Kidney (tissue), 14 donors: ENCODE data around the gene GTPBP6. TPM values are rescaled to one million over a fixed set of nuclear protein-coding genes. Genes with fewer than 3 reads are reported as not detected.
"Not testable (repeated sequence)": the region's sequence is repeated elsewhere in the genome, so short reads cannot be mapped to it uniquely, and the experiment has no call there.

Experiments used
- DNase-seq, 5 donors: peaks; one replicate each; pipeline ENCODE4 v3.0.0-alpha.2; 2013 to 2020
- FAIRE-seq: peaks from 2 replicates; lab custom pipeline; 2012; peaks lifted over from hg19 to GRCh38; lab: Jason Lieb, UNC
- H3K27ac ChIP-seq, 2 donors: one replicate each; pipeline ENCODE4 v1.7.0; 2013; ENCODE audit warnings: low read depth in 2 of 2, low read length in 2 of 2, inconsistent platforms in 1 of 2
- H3K27me3 ChIP-seq: one replicate; pipeline ENCODE4 v1.7.1; 2013; ENCODE audit warnings: low read length, inconsistent platforms; ENCODE audit not compliant: control insufficient read depth, insufficient read depth
- H3K36me3 ChIP-seq, 3 donors: one replicate each; pipeline versions ENCODE4 v1.7.0 to v1.7.1; 2013; ENCODE audit warnings: low read length in 3 of 3, control low read depth in 1 of 3, inconsistent platforms in 1 of 3; ENCODE audit not compliant: insufficient read depth in 3 of 3, control insufficient read depth in 2 of 3
- H3K4me1 ChIP-seq, 3 donors: one replicate each; pipeline versions ENCODE4 v1.7.0 to v1.7.1; 2013; ENCODE audit warnings: low read length in 3 of 3, inconsistent platforms in 1 of 3, low read depth in 1 of 3; ENCODE audit not compliant: control insufficient read depth in 2 of 3, insufficient read depth in 2 of 3
- H3K4me3 ChIP-seq, 3 donors: one replicate each; pipeline versions ENCODE4 v1.7.0 to v1.8.1; 2013; ENCODE audit warnings: low read length in 3 of 3, control low read depth in 1 of 3, inconsistent platforms in 1 of 3
- H3K9ac ChIP-seq, 3 donors: one replicate each; pipeline versions ENCODE4 v1.7.0 to v1.7.1; 2013; ENCODE audit warnings: low read length in 3 of 3, control low read depth in 1 of 3, inconsistent platforms in 1 of 3
- H3K9me3 ChIP-seq, 3 donors: one replicate each; pipeline versions ENCODE4 v1.7.0 to v1.7.1; 2013; ENCODE audit warnings: low read length in 3 of 3, control low read depth in 1 of 3, inconsistent platforms in 1 of 3; ENCODE audit not compliant: control insufficient read depth in 2 of 3, insufficient read depth in 1 of 3
- intact Hi-C: fragments of 100-400 bp; cut with DNase I; formaldehyde crosslinking; loops from one replicate; pipeline ENCODE4 v1.11.1; 2022
- polyA plus RNA-seq: library from polyadenylated mRNA; stranded (reverse); fragments of 350-450 nt; fragmentation: Illumina TruSeq; extraction: RNeasy Lipid Tissue Mini Kit (QIAGEN cat#74804); gene quantifications from one replicate; pipeline ENCODE4 v1.2.3, GENCODE V29; 2014; ENCODE audit warnings: low read depth, low replicate concordance; ENCODE audit not compliant: insufficient read depth
- total RNA-seq: library from RNA; stranded (reverse); fragmentation: NEBNext Ultra II Directional; extraction: Animal tissue kit (Norgen Biotek cat#: 25700); gene quantifications from one replicate; pipeline ENCODE4 v1.2.1, GENCODE V29; 2021
- TF ChIP-seq, protein P1 (sequence below): IDR thresholded peaks from 3 replicates; pipeline ENCODE4 v1.5.1; 2012; ENCODE audit warnings: mild to moderate bottlenecking, moderate library complexity, borderline replicate concordance; ENCODE audit not compliant: insufficient read depth; ENCODE audit errors: extremely low read depth
- donor health status: control.
- donor health status: control.
- donor health status: control.
- donor health status: control.
- donor health status: control.
- donor health status: DM: yes; HTN: yes; CAD: no.
- donor health status: Normal renal cell carcinoma (clear cell type).

The GTPBP6 gene
- total and polyA plus RNA-seq, 2 donors from 2014 or later: 50.1 to 61.9 TPM

- Histone ChIP-seq H3K27me3 (no peaks in the 10 kb centered on the region), H3K4me3 (no peak overlapping the region), H3K27ac (no peak overlapping the region), H3K9ac (no peak overlapping the region), H3K9me3 (no peaks in the 10 kb centered on the region), H3K4me1 (no peaks in the 10 kb centered on the region), H3K36me3 (peaks cover 0 to under 1% (median 0%) of the 10 kb centered on the region in 3 donors)
- FAIRE-seq (no peak), DNase-seq (peak in 1 of 5 donors; percentile 45)
- intact Hi-C loops: no loop called here
- TF ChIP-seq, protein P1, sequence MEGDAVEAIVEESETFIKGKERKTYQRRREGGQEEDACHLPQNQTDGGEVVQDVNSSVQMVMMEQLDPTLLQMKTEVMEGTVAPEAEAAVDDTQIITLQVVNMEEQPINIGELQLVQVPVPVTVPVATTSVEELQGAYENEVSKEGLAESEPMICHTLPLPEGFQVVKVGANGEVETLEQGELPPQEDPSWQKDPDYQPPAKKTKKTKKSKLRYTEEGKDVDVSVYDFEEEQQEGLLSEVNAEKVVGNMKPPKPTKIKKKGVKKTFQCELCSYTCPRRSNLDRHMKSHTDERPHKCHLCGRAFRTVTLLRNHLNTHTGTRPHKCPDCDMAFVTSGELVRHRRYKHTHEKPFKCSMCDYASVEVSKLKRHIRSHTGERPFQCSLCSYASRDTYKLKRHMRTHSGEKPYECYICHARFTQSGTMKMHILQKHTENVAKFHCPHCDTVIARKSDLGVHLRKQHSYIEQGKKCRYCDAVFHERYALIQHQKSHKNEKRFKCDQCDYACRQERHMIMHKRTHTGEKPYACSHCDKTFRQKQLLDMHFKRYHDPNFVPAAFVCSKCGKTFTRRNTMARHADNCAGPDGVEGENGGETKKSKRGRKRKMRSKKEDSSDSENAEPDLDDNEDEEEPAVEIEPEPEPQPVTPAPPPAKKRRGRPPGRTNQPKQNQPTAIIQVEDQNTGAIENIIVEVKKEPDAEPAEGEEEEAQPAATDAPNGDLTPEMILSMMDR: no peak
Measured at GRCh38 chrX:352181-352580, 33.6 kb upstream of the GTPBP6 start.

GRCh38 chrX:351736-352135 is 33.1 kb upstream of the GTPBP6 start:
- H3K4me3 ChIP-seq: no peak overlapping the region
- FAIRE-seq: no peak
- peaks cover 0 to 4% (median 0%) of the 10 kb centered on the region in 3 donors for H3K36me3 ChIP-seq
- intact Hi-C loops: no loop called here
- no peaks in the 10 kb centered on the region for H3K9me3 ChIP-seq
- H3K4me1 ChIP-seq: no peaks in the 10 kb centered on the region
- no peak overlapping the region for H3K9ac ChIP-seq
- H3K27me3 ChIP-seq: no peaks in the 10 kb centered on the region
- TF ChIP-seq, protein P1: no peak
- DNase-seq: no peak
- H3K27ac ChIP-seq: no peak overlapping the region

GRCh38 chrX:351324-351641 is 32.7 kb upstream of the GTPBP6 start:
- intact Hi-C loops, FAIRE-seq: not testable (repeated sequence)
- peak in 1 of 5 donors; percentile 24 for DNase-seq

DNA sequence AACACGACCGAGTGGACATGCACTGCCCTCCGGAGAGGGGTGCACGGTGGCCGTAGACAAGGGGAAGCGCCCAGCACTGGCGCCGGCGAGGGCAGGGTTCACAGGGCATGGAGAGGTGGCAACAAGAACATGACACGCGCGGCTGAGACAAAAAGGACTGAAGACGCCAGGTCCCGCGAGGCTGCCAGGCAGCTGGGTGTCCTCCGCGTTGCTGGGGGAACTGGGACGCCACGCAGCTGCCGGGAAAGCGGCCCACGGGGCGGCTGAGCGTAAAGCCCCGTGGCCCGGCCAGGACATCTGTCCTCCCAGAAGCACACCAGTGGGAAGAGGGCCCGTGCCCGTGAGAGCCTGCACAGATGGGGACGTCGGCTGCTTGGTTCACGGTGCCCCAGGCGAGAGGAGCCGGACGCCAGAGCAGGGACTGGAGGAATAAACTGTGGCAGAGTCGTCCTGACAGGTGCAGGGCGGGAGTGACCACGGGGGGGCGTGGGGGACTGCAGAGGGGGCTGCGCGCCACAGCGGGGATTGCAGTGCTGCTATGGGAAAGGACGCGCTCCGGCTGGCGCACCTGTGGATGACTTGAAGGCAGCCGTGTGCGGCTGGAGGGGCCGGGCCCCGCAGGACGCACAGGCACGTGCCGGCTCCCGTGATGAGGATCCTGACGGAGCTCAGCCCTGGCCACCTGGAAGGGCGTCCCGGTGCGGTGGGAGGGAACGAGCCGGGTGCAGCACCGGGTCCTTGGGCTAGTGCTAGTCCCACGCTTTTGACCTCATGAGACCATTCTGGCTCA is 32.1 kb upstream of the GTPBP6 start:
- DNase-seq: peak in 4 of 5 donors; percentile 44 to 65 (median 54)
- intact Hi-C loops: no loop called here
- TF ChIP-seq, protein P1: no peak

More at GRCh38 chrX:351324-351641, 32.7 kb upstream of the GTPBP6 start:
- not testable (repeated sequence) for H3K27me3 ChIP-seq, H3K27ac ChIP-seq, H3K36me3 ChIP-seq, H3K9me3 ChIP-seq, H3K4me1 ChIP-seq, H3K9ac ChIP-seq, H3K4me3 ChIP-seq

More for the DNA sequence above, 32.1 kb upstream of the GTPBP6 start:
- Histone ChIP-seq H3K9me3 (no peaks in the 10 kb centered on the region), H3K4me3 (no peak overlapping the region), H3K36me3 (peaks cover 0 to 4% (median 0%) of the 10 kb centered on the region in 3 donors), H3K9ac (no peak overlapping the region), H3K27ac (no peak overlapping the region), H3K27me3 (no peaks in the 10 kb centered on the region), H3K4me1 (no peaks in the 10 kb centered on the region)
- FAIRE-seq: no peak
